DOHH2 (cell line): Measurements from ENCODE around the gene NUMB.

Experiments
- H3F3A ChIP-seq: fragments of 200-600 bp; sonication (generic), shearing (Covaris generic); 2 replicates; pipeline ENCODE4 v1.6.0; 2016; ENCODE audit warnings: antibody characterized with exemption, mild to moderate bottlenecking; ENCODE audit not compliant: control insufficient read depth, insufficient read depth
- H3K27ac ChIP-seq: fragments of 200-600 bp; sonication (generic); 2 replicates; pipeline ENCODE4 v1.5.1; 2014; ENCODE audit warnings: low read depth, mild to moderate bottlenecking, low read length, moderate library complexity
- H3K27me3 ChIP-seq: fragments of 200-600 bp; sonication (generic); 2 replicates; pipeline ENCODE4 v1.6.1; 2014; ENCODE audit warnings: mild to moderate bottlenecking, low read length, mixed read lengths; ENCODE audit not compliant: control insufficient read depth
- H3K36me3 ChIP-seq: fragments of 200-600 bp; sonication (generic); 2 replicates; pipeline ENCODE4 v1.6.1; 2014; ENCODE audit warnings: mild to moderate bottlenecking, low read length, moderate library complexity, mixed read lengths; ENCODE audit not compliant: control insufficient read depth
- H3K4me1 ChIP-seq: fragments of 200-600 bp; sonication (generic); 2 replicates; pipeline ENCODE4 v1.6.1; 2014; ENCODE audit warnings: mild to moderate bottlenecking, low read length, mixed read lengths; ENCODE audit not compliant: control insufficient read depth
- H3K4me2 ChIP-seq: fragments of 200-600 bp; sonication (generic); 2 replicates; pipeline ENCODE4 v1.6.0; 2014; ENCODE audit warnings: mild to moderate bottlenecking, low read length, moderate library complexity
- H3K4me3 ChIP-seq: fragments of 200-600 bp; sonication (generic); 2 replicates; pipeline ENCODE4 v1.5.1; 2014; ENCODE audit warnings: mild to moderate bottlenecking, low read length, mixed read lengths
- H3K79me2 ChIP-seq: fragments of 200-600 bp; sonication (generic); 2 replicates; pipeline ENCODE4 v1.6.1; 2014; ENCODE audit warnings: mild to moderate bottlenecking, low read length, mixed read lengths; ENCODE audit not compliant: control insufficient read depth
- H3K9me2 ChIP-seq: fragments of 200-600 bp; sonication (generic); replicated peaks from 2 replicates; pipeline ENCODE4 v1.6.1; 2014; ENCODE audit warnings: mild to moderate bottlenecking, low read length, mixed read lengths; ENCODE audit not compliant: control insufficient read depth
- H3K9me3 ChIP-seq: fragments of 200-600 bp; sonication (generic); 2 replicates; pipeline ENCODE4 v1.6.1; 2014; ENCODE audit warnings: antibody characterized with exemption, low read length, mixed read lengths; ENCODE audit not compliant: control insufficient read depth, insufficient read depth
- H4K20me1 ChIP-seq: fragments of 200-600 bp; sonication (generic); 2 replicates; pipeline ENCODE4 v1.6.0; 2014; ENCODE audit warnings: low read depth, mild to moderate bottlenecking, antibody characterized with exemption, low read length, moderate library complexity; ENCODE audit not compliant: control insufficient read depth, insufficient read depth
- EZH2phosphoT487 ChIP-seq: fragments of 200-600 bp; sonication (generic); IDR thresholded peaks from 2 replicates; pipeline ENCODE4 v1.6.1; 2017; ENCODE audit warnings: borderline replicate concordance, mild to moderate bottlenecking, antibody characterized with exemption, low read length, moderate library complexity, mixed read lengths
- TF ChIP-seq, protein P1 (sequence below): fragments of 200-600 bp; sonication (generic); IDR thresholded peaks from one replicate; pipeline ENCODE4 v1.5.1; 2014; ENCODE audit warnings: antibody characterized with exemption, mild to moderate bottlenecking, low read depth, low read length; ENCODE audit not compliant: poor library complexity, severe bottlenecking

NUMB gene

DNA sequence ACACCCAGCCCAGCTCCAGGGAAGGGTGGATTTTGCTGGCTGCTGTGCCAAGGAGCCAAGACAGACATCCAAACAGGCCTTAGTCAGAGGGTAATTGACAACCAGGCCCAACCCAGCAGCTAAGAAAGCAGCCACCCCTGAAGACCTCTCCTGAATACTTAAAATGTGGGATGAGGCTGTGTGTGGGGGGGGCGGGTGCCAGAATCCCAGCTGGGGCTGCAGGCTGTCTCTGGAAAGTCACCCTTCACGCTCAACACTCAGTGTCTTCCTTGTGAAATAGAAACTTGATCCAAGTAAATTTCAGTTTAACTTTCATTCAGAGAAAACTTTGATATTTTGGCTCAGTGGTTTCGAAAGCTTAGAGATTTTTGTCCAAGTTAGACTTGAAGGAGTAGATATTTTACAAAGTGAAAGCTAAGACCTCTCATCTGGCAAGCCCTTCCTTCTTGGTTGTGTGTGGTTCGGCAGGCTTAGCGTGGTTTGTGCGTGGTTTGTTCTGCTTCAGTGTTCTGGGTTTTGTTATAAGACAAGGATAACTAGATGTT lies 215.9 kb downstream of the NUMB start:
- Histone ChIP-seq H3K27me3 (peaks cover 67% of the 10 kb centered on the region), H3K9me3 (no peaks in the 10 kb centered on the region), H3K9me2 (no peaks in the 10 kb centered on the region), H3K27ac (no peak overlapping the region), H3K79me2 (no peaks in the 10 kb centered on the region), H4K20me1 (no peaks in the 10 kb centered on the region), H3F3A (peaks cover 19% of the 10 kb centered on the region), H3K36me3 (no peaks in the 10 kb centered on the region), H3K4me1 (peaks cover 55% of the 10 kb centered on the region), H3K4me2 (no peak overlapping the region), H3K4me3 (no peak overlapping the region)
- TF ChIP-seq, protein P1, sequence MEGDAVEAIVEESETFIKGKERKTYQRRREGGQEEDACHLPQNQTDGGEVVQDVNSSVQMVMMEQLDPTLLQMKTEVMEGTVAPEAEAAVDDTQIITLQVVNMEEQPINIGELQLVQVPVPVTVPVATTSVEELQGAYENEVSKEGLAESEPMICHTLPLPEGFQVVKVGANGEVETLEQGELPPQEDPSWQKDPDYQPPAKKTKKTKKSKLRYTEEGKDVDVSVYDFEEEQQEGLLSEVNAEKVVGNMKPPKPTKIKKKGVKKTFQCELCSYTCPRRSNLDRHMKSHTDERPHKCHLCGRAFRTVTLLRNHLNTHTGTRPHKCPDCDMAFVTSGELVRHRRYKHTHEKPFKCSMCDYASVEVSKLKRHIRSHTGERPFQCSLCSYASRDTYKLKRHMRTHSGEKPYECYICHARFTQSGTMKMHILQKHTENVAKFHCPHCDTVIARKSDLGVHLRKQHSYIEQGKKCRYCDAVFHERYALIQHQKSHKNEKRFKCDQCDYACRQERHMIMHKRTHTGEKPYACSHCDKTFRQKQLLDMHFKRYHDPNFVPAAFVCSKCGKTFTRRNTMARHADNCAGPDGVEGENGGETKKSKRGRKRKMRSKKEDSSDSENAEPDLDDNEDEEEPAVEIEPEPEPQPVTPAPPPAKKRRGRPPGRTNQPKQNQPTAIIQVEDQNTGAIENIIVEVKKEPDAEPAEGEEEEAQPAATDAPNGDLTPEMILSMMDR: no peak
- no peak for TF ChIP-seq EZH2phosphoT487

GRCh38 chr14:73241481-73242165 lies 216.7 kb downstream of the NUMB start:
- Histone ChIP-seq H3K9me3 (no peaks in the 10 kb centered on the region), H3K27me3 (peaks cover 75% of the 10 kb centered on the region), H3K9me2 (no peaks in the 10 kb centered on the region), H3K4me3 (no peak overlapping the region), H3F3A (peaks cover 13% of the 10 kb centered on the region), H4K20me1 (no peaks in the 10 kb centered on the region), H3K79me2 (no peaks in the 10 kb centered on the region), H3K36me3 (no peaks in the 10 kb centered on the region), H3K27ac (no peak overlapping the region), H3K4me2 (no peak overlapping the region), H3K4me1 (peaks cover 55% of the 10 kb centered on the region)
- TF ChIP-seq, protein P1: no peak
- no peak for TF ChIP-seq EZH2phosphoT487

- Histone ChIP-seq H3K9me2 (no peaks in the 10 kb centered on the region), H3K36me3 (no peaks in the 10 kb centered on the region), H3K27ac (no peak overlapping the region), H3K4me1 (peaks cover 52% of the 10 kb centered on the region), H3K9me3 (no peaks in the 10 kb centered on the region), H4K20me1 (no peaks in the 10 kb centered on the region), H3K4me3 (no peak overlapping the region), H3K79me2 (no peaks in the 10 kb centered on the region), H3K27me3 (peaks cover 82% of the 10 kb centered on the region), H3F3A (peaks cover 7% of the 10 kb centered on the region; the same call in 1 of the 2 replicates), H3K4me2 (0 out of 2 replicates have a peak overlapping the region, but pooled peaks have one; percentile 17)
- TF ChIP-seq, protein P1: no peak
- no peak for TF ChIP-seq EZH2phosphoT487
Measured at GRCh38 chr14:73240816-73241480, 217.4 kb downstream of the NUMB start.
